Neural cell (in vitro differentiated cells): Measurements from ENCODE around the gene NOL11. TPM values are rescaled to one million over a fixed set of nuclear protein-coding genes. Genes with fewer than 3 reads are reported as not detected.

Experiments used
- H2AFZ ChIP-seq: fragments of 200-600, 300-800 bp; sonication (generic), shearing (Covaris generic); 2 replicates; pipeline ENCODE4 v1.6.0; 2014; ENCODE audit warnings: low read depth, mild to moderate bottlenecking, antibody characterized with exemption, low read length, moderate library complexity
- H3F3A ChIP-seq: fragments of 200-600 bp; shearing (Covaris generic); 2 replicates; pipeline ENCODE4 v1.6.1; 2016; ENCODE audit warnings: mild to moderate bottlenecking, moderate library complexity, mixed read lengths, antibody characterized with exemption, low read length; ENCODE audit not compliant: insufficient read depth, poor library complexity, severe bottlenecking
- H3K27ac ChIP-seq: fragments of 200-600, 300-800 bp; sonication (generic), shearing (Covaris generic); 2 replicates; pipeline ENCODE4 v1.5.1; 2014; ENCODE audit warnings: mild to moderate bottlenecking, low read length, moderate library complexity
- H3K27me3 ChIP-seq: fragments of 300-800, 200-600 bp; sonication (generic), shearing (Covaris generic); 2 replicates; pipeline ENCODE4 v1.6.0; 2014; ENCODE audit warnings: mild to moderate bottlenecking, low read depth, low read length, moderate library complexity; ENCODE audit not compliant: insufficient read depth
- H3K36me3 ChIP-seq: fragments of 300-800, 200-600 bp; sonication (generic), shearing (Covaris generic); 2 replicates; pipeline ENCODE4 v1.5.1; 2014; ENCODE audit warnings: mild to moderate bottlenecking, antibody characterized with exemption, low read length, moderate library complexity; ENCODE audit not compliant: insufficient read depth
- H3K4me2 ChIP-seq: fragments of 300-800, 200-600 bp; sonication (generic), shearing (Covaris generic); 2 replicates; pipeline ENCODE4 v1.6.0; 2014; ENCODE audit warnings: mild to moderate bottlenecking, low read length
- H3K4me3 ChIP-seq: fragments of 300-800, 200-600 bp; sonication (generic), shearing (Covaris generic); 2 replicates; pipeline ENCODE4 v1.5.1; 2014; ENCODE audit warnings: mild to moderate bottlenecking, low read length, moderate library complexity
- H3K79me2 ChIP-seq: fragments of 200-600 bp; shearing (Covaris generic); replicated peaks from 2 replicates; pipeline ENCODE4 v1.6.0; 2014; ENCODE audit warnings: mild to moderate bottlenecking, low read length, moderate library complexity; ENCODE audit not compliant: insufficient read depth
- H3K9ac ChIP-seq: fragments of 300-800, 200-600 bp; sonication (generic), shearing (Covaris generic); 2 replicates; pipeline ENCODE4 v1.6.1; 2016; ENCODE audit warnings: mild to moderate bottlenecking, low read length, mixed read lengths
- H3K9me2 ChIP-seq: fragments of 200-600 bp; shearing (Covaris generic); 2 replicates; pipeline ENCODE4 v1.6.1; 2016; ENCODE audit warnings: mild to moderate bottlenecking, low read length, mixed read lengths; ENCODE audit not compliant: insufficient read depth
- H3K9me3 ChIP-seq: fragments of 200-600, 300-800 bp; sonication (generic), shearing (Covaris generic); 2 replicates; pipeline ENCODE4 v1.6.1; 2016; ENCODE audit warnings: mild to moderate bottlenecking, mixed run types, low read length, moderate library complexity, mixed read lengths
- H4K20me1 ChIP-seq: fragments of 200-600 bp; shearing (Covaris generic); 2 replicates; pipeline ENCODE4 v1.6.1; 2016; ENCODE audit warnings: mild to moderate bottlenecking, mixed run types; ENCODE audit not compliant: insufficient read depth
- CTCF ChIP-seq: fragments of 450-650 bp; IDR thresholded peaks from 2 replicates; pipeline ENCODE4 v1.5.1; 2014; ENCODE audit warnings: antibody characterized with exemption, mild to moderate bottlenecking, moderate library complexity; ENCODE audit not compliant: poor library complexity, severe bottlenecking
- EP300 ChIP-seq: fragments of 450-650 bp; conservative IDR thresholded peaks from 2 replicates; pipeline ENCODE4 v1.6.1; 2014; ENCODE audit warnings: antibody characterized with exemption, mild to moderate bottlenecking, moderate library complexity; ENCODE audit not compliant: poor library complexity, severe bottlenecking
- EZH2 ChIP-seq: fragments of 200-600, 300-800 bp; shearing (Covaris generic), sonication (generic); IDR thresholded peaks from 2 replicates; pipeline ENCODE4 v1.6.1; 2014; ENCODE audit warnings: antibody characterized with exemption, low read length, borderline replicate concordance, mild to moderate bottlenecking; ENCODE audit not compliant: insufficient read depth, poor library complexity, severe bottlenecking
- MXI1 ChIP-seq: fragments of 450-650 bp; conservative IDR thresholded peaks from 2 replicates; pipeline ENCODE4 v1.6.1; 2014; ENCODE audit warnings: antibody characterized with exemption, mild to moderate bottlenecking; ENCODE audit not compliant: poor library complexity, severe bottlenecking
- POLR2AphosphoS5 ChIP-seq: IDR thresholded peaks from 2 replicates; pipeline ENCODE4 v1.6.1; 2012
- RAD21 ChIP-seq: fragments of 450-650 bp; conservative IDR thresholded peaks from 2 replicates; pipeline ENCODE4 v1.6.1; 2014; ENCODE audit warnings: antibody characterized with exemption, mild to moderate bottlenecking, moderate library complexity
- SMC3 ChIP-seq: fragments of 450-650 bp; conservative IDR thresholded peaks from 2 replicates; pipeline ENCODE4 v1.6.1; 2014; ENCODE audit warnings: antibody characterized with exemption, mild to moderate bottlenecking, moderate library complexity; ENCODE audit not compliant: poor library complexity
- TAF1 ChIP-seq: IDR thresholded peaks from 2 replicates; pipeline ENCODE4 v1.6.1; 2012; ENCODE audit warnings: low read depth
- polyA plus RNA-seq: library from polyadenylated mRNA; depleted of rRNA; stranded (reverse); fragments of >200 nt; gene quantifications from 2 replicates; pipeline ENCODE4 v1.2.3, GENCODE V29; 2014
- TF ChIP-seq, protein P1 (sequence below): IDR thresholded peaks from 2 replicates; pipeline ENCODE4 v1.6.1; 2012; ENCODE audit warnings: borderline replicate concordance

The NOL11 gene
- polyA plus RNA-seq, 1 donor from 2014 or later: 59.7 TPM

- no peaks in the 10 kb centered on the region for H3K9me2 ChIP-seq
- H3F3A ChIP-seq: no peaks in the 10 kb centered on the region
- H3K9ac ChIP-seq: no peak overlapping the region
- no peak overlapping the region for H3K4me3 ChIP-seq
- H3K9me3 ChIP-seq: no peaks in the 10 kb centered on the region
- no peak overlapping the region for H2AFZ ChIP-seq
- no peak overlapping the region for H3K4me2 ChIP-seq
- H3K36me3 ChIP-seq: no peaks in the 10 kb centered on the region
- no peak overlapping the region for H3K27ac ChIP-seq
- TF ChIP-seq EP300: no peak
- TF ChIP-seq, protein P1, sequence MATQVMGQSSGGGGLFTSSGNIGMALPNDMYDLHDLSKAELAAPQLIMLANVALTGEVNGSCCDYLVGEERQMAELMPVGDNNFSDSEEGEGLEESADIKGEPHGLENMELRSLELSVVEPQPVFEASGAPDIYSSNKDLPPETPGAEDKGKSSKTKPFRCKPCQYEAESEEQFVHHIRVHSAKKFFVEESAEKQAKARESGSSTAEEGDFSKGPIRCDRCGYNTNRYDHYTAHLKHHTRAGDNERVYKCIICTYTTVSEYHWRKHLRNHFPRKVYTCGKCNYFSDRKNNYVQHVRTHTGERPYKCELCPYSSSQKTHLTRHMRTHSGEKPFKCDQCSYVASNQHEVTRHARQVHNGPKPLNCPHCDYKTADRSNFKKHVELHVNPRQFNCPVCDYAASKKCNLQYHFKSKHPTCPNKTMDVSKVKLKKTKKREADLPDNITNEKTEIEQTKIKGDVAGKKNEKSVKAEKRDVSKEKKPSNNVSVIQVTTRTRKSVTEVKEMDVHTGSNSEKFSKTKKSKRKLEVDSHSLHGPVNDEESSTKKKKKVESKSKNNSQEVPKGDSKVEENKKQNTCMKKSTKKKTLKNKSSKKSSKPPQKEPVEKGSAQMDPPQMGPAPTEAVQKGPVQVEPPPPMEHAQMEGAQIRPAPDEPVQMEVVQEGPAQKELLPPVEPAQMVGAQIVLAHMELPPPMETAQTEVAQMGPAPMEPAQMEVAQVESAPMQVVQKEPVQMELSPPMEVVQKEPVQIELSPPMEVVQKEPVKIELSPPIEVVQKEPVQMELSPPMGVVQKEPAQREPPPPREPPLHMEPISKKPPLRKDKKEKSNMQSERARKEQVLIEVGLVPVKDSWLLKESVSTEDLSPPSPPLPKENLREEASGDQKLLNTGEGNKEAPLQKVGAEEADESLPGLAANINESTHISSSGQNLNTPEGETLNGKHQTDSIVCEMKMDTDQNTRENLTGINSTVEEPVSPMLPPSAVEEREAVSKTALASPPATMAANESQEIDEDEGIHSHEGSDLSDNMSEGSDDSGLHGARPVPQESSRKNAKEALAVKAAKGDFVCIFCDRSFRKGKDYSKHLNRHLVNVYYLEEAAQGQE: no peak
- TF ChIP-seq EZH2: no peak
- TF ChIP-seq RAD21: no peak
- no peak for TF ChIP-seq MXI1
- TF ChIP-seq SMC3: no peak
- no peak for TF ChIP-seq CTCF
- TF ChIP-seq POLR2AphosphoS5: no peak
- no peak for TF ChIP-seq TAF1
- H4K20me1 ChIP-seq: no peaks in the 10 kb centered on the region
- H3K27me3 ChIP-seq: no peaks in the 10 kb centered on the region
- no peaks in the 10 kb centered on the region for H3K79me2 ChIP-seq
Observed at GRCh38 chr17:67769231-67769630, 51.5 kb downstream of the NOL11 start.

DNA sequence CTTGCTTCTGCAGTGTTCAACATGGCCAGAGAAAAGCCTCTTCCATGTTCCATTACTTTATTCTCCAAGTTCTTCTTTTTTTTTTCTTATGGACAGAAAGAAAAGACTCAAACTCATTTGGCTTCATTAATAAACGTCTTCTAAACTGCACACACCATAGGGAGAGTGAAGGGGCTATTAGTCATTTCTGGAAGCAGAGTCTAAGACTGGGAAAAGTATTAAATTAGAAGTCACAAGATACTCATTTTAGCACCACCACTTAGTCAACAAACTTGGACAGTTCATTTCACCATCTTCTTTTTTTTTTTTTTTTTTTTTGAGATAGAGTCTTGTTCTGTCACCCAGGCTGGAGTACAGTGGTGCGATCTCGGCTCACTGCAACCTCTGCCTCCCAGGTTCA, 52.8 kb downstream of the NOL11 start:
- no peaks in the 10 kb centered on the region for H4K20me1 ChIP-seq
- H3K36me3 ChIP-seq: no peaks in the 10 kb centered on the region
- H3K9me3 ChIP-seq: no peaks in the 10 kb centered on the region
- H3K9me2 ChIP-seq: no peaks in the 10 kb centered on the region
- no peak overlapping the region for H3K4me2 ChIP-seq
- H3K9ac ChIP-seq: no peak overlapping the region
- no peak overlapping the region for H2AFZ ChIP-seq
- TF ChIP-seq EZH2: no peak
- no peak for TF ChIP-seq POLR2AphosphoS5
- no peak for TF ChIP-seq CTCF
- TF ChIP-seq MXI1: no peak
- no peak for TF ChIP-seq SMC3
- TF ChIP-seq EP300: no peak
- TF ChIP-seq, protein P1: no peak
- no peak for TF ChIP-seq TAF1
- no peak for TF ChIP-seq RAD21
- no peaks in the 10 kb centered on the region for H3K27me3 ChIP-seq
- no peak overlapping the region for H3K4me3 ChIP-seq
- no peaks in the 10 kb centered on the region for H3F3A ChIP-seq
- H3K27ac ChIP-seq: no peak overlapping the region
- no peaks in the 10 kb centered on the region for H3K79me2 ChIP-seq
